K562 treated with DMSO at 1 percent for 12 hours (cell line): ENCODE data around the gene TSPAN9. TPM values are rescaled to one million over a fixed set of nuclear protein-coding genes. Genes with fewer than 3 reads are reported as not detected.

Source experiments
- total RNA-seq: library from RNA; unstranded; fragments of 300-600 nt; gene quantifications from 2 replicates; pipeline ENCODE4 v1.2.3, GENCODE V29; 2022; ENCODE audit not compliant: insufficient read depth

The TSPAN9 gene, protein sequence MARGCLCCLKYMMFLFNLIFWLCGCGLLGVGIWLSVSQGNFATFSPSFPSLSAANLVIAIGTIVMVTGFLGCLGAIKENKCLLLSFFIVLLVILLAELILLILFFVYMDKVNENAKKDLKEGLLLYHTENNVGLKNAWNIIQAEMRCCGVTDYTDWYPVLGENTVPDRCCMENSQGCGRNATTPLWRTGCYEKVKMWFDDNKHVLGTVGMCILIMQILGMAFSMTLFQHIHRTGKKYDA
- total RNA-seq: 1.2 and 2.3 TPM in 2 replicates

DNA sequence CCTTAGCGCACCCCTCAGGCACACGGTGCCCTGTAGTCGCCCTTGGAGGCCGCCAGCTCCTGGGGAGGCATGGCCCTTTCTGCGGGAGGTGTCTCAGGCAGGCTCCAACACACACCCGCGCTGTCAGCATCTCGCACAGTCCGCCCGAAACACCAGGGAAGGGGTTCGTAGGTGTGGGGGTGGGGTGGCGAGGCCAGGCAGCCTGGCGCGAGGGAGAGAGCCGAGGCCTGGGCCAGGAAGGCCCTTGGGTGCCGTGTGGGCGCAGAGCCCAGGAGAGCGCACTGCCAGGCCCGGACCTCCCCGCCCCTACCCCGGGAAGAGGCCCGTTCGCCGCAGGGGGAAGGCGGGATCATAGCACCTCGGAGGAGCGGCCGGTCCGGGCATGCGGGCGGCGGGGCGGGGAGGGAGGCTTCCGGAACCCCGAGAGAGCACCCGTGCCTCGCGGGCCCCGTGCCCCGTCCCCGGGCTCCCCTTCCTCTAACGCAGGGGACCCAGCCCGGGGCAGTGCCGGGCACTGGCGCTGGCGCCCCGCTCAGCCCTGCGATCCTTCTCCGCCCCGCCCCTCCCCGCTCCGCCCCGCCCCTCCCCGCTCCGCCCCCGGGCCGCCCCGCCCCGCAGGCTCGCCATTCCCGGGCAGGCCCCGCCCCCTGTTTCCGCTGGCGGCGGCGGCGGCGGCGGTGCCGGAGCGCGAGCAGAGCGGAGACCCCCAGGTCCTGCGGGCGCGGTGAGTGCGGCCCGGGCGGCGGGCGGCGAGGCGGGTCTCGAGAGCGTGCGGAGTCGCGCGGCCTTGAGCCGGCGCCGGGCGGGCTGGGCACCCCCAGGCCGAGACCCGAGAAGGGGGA lies at the start of gene TSPAN9:
Gene TSPAN9, plus strand, starts transcription at position 650 of the 842 bp plus-strand sequence. CDS start 123,815 bp downstream, outside the sequence.

Other genes with a start within 250 kb of the TSPAN9 start
- 0.44 TPM in 1 of 2 replicates, not detected in the other for gene NRIP2, start 242.3 kb upstream of the TSPAN9 start, total RNA-seq
- not detected in 2 replicates for gene TEX52, start 220.3 kb upstream of the TSPAN9 start, total RNA-seq
- gene FOXM1, start 200.2 kb upstream of the TSPAN9 start, total RNA-seq: 27.1 and 52.3 TPM in 2 replicates
- gene RHNO1, start 200.2 kb upstream of the TSPAN9 start, total RNA-seq: 17.0 and 25.7 TPM in 2 replicates
- 4.8 and 13.3 TPM in 2 replicates for gene TULP3, start 186.5 kb upstream of the TSPAN9 start, total RNA-seq
- 10.8 and 15.3 TPM in 2 replicates for gene TEAD4, start 118.0 kb upstream of the TSPAN9 start, total RNA-seq